Measurements from ENCODE around the gene HEBP1.

The HEBP1 gene

DNA sequence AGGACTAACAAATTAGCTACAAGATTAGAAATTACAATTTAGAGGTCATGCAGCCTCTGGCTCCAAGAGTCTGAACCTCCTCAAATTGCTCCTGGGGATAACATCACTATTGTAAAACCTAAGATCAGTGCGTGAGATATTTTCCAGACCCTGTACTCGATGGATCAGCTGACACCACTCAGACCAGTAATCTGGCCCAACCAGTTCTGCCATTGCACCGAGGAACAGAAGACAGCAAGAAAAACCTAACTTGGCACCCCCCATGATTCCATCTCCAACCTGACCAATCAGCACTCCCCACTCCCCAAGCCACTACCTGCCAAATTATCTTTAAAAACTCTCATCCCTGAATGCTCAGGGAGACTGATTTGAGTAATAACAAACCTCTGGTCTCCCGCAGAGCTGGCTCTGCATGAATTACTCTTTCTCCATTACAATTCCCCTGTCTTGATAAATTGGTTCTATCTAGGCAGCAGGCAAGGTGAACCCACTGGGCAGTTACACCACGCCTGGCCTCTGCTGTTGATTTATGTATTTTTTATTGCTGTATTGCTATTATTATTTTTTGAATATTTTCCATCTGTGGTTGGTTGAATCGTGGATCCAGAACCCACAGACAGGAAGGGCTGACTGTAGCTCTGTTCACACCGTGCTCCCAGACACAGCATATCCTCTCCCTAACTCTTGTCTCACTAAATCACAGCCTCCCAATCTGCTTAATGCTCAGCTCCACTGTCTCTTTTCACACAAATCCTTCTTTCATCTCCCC is 9.2 kb downstream of the HEBP1 start:
- DNase-seq (ENCODE audit: low read depth), result no peak

DNA sequence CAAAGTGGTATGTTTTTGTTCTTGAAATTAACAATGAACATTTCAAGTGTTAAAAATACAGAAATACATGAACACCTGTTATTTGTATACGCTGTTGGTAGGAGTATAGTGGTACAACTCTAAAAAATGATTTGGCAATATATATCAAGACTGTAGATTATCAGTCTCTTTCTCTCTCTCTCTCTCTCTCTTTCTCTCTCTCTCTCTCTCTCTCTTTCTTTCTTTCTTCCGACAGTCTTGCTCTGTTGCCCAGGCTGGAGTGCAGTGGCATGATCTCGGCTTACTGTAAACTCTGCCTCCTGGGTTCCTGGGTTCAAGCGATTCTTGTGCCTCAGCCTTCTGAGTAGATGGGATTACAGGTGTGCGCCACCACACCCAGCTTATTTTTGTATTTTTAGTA is 12.6 kb downstream of the HEBP1 start:
- no peak for DNase-seq (ENCODE audit: low read depth)

DNA sequence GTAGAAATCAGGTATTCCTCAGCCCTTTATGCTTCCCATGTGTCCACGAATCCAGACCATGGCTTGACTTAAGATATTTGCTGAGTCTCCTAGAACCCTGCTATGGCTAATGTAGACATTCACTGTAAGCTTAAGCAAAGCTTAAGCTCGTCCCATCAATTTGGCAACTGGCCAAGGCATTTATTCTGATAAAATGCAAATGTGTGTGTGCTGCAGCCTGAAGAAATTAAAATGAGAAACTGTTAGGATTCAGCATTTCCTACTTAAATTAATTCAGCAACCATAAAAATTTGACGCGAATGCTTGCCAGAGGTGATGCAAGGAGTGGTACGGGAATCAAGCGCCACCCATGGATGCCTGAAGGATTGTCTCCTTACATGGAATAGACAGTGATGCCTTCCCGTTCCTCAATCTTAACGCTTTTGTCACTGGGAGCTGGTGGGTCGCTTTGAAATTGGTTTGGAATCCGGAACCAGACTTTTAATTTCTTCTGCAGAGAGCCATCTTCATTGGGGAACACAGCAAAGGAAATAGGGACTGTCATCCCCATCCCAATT is 13.2 kb downstream of the HEBP1 start:
- DNase-seq (ENCODE audit: low read depth), result no peak

DNA sequence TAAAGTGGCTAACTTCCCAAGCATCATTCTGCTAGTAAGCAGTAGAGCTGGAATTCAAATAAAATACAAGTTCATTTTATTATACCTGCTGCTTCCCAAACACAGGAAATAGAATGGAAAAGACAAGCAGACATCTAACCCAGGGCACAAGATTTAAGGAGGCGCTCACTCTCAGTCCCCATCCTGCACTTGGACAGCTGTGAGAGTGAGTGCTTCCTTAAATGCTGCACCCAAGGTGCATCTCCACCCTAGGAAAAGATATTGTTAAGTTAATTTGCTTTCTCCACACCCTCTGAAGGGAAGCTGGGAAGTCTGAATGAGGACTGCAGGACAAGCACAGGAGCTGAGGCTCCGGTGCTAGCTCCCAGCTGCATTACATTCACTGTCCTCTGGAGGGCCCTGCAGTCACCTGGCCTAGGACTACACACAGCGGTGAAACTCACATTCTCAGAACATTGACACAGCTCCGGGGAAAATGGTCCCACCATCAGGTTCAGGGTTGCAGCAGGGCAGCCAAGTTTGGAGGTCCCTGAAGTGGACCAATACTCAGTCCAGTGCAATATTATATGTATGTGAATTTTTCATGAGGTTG is 14.2 kb downstream of the HEBP1 start:
- DNase-seq (ENCODE audit: low read depth), result no peak

DNA sequence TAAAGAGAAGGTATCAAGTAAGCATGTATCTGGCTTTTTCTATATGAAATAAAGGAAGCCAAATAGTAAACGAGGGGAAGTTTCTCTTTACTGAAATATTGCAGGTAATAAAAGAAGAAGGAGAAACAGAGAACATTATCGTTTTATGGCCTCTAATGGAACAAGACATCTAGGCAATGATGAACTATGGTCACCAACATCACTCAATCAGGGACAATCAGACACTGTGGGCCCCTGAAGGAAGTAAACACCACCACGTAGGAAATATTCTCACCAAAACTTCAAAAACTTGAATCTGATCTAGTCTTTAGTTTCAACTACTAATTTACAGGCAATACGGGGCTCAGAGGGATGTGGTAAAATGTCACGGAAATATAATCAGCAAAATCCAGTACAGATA is 15.9 kb downstream of the HEBP1 start:
- DNase-seq (ENCODE audit: low read depth), result no peak

DNA sequence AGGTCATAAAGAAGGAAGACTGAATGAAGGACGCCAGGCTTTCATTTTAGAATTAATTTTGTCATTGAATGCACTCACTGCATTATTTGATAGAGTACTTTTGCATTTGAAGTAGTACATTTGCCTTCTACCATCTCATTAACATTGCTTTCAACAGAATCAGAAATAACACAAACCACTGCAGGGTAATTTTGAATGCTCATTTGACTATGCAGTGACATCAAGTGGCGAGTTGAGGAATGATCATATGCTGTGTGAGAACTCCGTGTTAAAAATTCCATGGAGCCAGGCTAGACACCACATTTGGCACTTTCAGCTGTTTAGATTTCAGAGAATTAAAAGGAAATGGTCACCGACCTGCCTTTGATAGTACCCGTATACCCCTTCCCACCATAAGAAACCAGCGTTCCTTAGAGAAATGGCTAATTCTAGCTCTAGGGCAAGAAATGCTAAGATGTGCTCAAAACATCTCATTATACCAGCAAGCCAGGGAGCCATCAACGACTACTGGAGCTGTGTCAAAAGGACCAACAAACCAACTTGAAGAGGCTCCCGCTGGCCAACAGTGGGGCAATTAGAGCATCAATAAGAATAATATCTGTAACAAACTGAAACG is 16.5 kb downstream of the HEBP1 start:
- DNase-seq (ENCODE audit: low read depth), result no peak

DNA sequence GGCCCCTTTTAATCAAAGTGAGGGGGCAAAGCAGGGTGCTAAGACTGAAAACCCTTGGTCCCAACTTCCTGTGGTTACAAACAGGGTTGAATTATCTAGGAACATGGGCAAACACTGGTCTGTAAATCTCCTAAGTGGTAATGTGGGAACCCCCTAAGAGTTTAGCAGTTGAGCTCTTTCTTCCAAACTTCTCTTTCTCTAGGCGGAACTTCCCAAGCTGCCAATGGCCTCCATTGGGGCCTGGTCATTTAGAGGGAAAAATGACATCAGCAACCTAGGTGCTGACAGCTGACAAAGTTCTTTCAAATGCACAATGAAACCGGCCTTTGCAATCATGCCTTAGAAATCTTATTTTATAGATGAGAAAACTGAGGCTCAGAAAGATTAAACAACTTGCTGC is 17.7 kb downstream of the HEBP1 start:
- DNase-seq (ENCODE audit: low read depth), result no peak

DNA sequence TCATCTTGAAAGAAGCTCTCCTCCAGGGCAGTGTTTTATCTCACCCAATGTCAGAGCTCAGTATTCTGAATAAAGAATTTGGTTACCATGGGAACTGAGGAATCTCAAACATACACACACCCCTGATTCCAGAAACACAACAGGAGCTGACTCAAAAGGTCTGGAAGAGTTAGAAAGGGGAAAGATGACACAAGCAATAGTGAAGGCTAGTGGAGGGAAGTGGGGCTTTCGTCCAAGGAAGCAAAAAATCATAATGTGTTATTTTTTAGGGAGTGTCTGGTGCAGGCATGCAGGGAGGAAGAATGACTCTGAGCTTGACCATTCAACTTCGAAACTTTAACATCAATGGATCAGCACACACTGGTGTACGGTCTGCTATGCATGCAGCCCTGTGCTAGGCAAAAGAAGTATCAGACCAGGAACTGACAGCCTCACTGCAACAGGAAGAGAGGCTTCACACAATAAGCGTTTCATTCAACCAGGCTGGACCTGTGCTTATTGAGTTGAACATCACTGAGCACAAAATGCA is 20.3 kb downstream of the HEBP1 start:
- DNase-seq (ENCODE audit: low read depth), result peak; percentile 84

DNA sequence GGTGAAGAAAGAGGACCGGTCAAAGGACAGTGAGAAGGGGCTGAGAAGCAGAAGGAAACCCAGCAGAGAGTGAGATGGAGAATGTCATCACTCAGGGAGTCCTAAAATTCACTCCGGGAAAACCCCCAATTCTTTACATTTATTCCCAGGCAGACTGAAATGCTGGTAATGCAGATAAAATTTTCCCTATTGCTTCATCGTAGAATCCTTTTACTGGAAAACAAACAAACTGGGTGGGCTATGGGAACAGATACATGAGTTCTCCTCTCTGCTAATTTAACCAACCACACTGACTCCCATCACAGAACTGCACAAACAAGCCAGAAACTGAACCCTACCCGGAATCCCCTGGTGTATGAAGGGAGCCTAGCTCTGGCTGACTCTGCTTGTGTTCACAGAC is 20.9 kb downstream of the HEBP1 start:
- DNase-seq (ENCODE audit: low read depth), result no peak

DNA sequence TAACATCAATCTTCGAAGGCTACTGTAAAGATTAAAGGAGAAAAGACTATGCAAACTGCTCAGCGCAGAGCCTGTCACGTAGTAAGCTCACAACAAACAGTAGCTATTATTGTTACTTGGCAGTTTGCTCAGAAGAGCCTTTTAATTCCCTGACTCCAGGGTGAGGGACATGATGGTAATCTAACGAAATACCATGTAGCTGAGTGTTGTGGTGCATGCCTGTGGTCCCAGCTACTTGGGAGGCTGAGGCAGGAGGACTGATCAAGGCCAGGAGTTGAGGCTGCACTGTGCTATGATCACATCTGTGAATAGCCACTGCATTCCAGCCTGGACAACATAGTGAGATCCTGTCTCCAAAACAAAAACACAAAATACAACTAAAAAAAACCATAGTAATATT is 22.8 kb downstream of the HEBP1 start:
- DNase-seq (ENCODE audit: low read depth), result no peak

DNA sequence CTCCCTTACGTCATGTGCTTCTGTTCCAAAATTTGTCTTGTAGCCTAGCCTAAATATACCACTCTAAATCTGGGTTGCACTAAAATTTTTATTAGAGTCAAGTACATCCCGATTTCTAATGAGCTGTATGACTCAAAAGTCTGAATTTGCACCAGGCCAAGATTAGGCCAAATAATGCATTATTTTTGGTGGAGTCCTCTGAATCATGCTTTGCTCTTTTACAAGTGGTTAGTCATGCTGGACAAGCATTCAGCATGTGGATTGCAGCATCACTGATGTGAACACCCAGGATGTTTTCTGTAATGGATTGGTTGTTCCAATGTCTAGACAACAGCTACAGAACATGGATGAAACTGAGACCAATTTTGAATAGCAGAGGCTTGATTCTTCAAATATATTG is 23.7 kb downstream of the HEBP1 start:
- DNase-seq (ENCODE audit: low read depth), result peak; percentile 92

DNA sequence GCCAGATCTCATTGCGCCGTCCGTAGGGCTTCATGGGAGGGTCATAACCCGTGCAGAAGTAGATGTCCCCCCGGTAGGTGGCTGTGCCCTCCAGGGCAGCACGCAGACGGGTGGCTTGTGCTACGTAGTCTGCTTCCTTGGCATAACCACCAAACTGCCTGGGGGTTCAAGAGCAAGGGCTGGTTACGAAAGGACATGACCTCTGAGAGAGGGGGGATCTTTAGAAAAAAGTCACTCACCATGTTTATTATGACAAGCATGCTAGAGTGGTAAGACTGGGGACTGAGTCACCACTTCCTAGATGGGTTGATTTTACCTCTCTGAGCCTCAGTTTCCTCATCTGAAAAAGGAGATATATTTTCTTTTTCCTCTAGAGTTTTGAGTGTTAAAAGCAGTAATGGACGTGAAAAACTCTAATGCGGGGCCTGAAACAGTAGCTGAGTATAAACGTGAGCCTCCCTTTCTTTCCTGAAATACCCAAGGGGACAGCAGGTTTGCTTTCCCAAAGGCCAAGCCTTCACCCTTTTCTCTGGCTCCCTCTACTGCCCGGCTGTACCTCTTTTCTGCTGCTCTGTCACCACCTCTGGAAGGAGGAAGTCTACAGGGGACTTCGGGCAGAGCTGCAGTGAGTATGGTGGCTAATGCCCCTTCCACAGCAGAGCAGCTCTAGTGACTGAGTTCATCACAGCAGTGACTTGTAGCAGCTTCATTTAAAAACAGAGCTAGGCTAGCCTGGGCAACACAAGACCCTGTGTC is 24.6 kb downstream of the HEBP1 start:
- DNase-seq (ENCODE audit: low read depth), result no peak

DNA sequence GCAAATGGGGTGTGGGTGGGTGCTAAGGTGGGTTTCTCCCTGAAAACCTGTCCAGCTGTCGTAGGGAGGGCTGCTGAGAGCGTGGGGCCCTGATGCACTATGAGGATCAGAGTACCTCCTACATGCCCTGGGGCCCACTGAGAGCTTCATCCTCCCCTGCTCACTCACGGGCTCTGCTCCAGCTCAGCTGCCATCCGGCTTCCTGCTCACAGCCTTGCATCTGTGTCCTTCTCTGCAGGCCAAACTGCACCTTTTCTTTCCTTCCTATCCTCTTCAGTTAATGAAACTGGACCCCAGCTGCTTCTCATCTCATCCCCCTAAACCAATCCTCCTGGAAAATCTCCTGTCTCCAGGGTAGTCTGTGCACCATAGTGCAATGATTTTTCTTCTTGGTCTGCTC is 25.9 kb downstream of the HEBP1 start:
- no peak for DNase-seq (ENCODE audit: low read depth)

DNA sequence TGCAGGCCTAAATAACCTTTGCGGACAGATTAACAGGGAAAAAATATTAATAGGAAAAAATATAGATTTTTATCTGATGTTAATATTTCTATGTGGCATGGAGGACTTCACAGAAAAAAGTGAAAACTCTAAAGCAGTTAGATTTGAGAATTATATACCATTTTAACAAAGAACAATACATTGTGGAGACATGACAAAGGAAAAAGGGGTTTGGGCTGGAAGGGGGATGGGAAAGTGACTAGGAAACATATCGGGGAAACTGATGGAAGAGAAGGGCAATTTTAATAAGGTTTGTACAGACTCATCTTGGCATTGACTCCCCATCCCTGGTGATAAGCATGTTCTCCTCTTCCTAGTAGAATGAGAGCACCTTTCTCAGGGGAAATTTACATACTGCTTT is 27.0 kb downstream of the HEBP1 start:
- no peak for DNase-seq (ENCODE audit: low read depth)

DNA sequence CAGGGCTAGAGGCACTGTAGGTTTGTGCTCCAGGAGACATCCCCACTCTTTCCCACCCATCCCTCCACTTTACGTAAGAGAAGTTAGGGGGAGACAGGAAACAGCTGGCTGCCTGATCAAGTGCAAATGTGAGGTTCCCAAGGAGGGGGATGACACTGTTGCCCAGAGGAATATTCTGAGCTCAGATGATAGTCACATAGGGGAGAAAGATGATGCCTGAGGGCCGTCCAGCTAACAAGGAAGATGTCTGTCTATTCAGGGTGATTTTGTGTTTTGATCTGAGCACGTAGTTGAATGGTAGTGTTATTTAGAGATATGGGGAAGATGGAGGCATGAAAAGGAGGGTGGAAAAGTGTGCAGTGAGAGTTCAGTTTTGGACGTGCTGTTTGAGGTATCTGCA is 34.2 kb downstream of the HEBP1 start:
- DNase-seq (ENCODE audit: low read depth), result no peak

DNA sequence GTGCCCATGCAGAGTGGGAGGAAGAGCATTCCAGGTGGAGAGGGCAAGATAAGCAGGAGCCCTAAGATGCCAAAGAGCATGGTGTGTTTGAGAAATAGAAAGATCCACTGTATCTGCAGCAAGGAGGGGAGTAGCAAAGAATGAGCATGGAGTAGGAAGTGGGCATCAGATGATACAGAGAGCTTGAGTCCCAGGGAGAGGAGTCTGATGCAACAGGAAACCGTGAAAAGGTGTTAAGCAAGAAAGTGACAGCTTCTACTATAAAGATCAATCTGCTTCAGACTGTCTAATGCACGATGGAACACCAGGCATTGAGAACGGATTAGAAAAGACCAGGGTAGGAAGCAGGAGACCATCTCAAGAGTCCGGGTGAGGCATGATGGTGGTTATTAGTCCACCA is 35.8 kb downstream of the HEBP1 start:
- DNase-seq (ENCODE audit: low read depth), result no peak

DNA sequence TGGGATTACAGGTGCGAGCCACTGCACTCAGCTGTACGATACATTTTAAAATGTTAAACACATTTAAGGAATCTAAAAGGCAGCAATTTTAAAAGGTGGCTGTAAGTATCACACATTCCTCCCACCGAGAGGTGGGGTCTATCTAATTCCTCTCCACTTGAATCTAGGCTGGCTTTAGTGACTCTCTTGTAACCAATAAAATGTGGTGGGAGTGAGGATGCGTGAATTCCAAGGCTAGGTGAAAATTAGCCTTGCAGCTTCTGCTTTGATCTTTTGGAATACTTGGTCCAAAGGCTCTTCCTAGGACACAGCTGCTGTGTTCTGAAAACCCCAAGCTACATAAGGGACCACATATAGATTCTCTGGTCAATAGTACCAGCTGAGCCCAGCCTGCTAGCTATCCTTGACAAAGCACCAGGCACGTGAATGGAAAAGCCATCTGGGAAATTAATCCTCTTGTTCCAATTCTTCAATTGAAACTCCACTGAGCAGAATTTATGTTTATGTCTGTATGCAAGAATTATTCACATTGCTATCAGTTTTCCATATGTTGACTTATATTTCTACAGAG is 39.3 kb downstream of the HEBP1 start:
- no peak for DNase-seq (ENCODE audit: low read depth)

DNA sequence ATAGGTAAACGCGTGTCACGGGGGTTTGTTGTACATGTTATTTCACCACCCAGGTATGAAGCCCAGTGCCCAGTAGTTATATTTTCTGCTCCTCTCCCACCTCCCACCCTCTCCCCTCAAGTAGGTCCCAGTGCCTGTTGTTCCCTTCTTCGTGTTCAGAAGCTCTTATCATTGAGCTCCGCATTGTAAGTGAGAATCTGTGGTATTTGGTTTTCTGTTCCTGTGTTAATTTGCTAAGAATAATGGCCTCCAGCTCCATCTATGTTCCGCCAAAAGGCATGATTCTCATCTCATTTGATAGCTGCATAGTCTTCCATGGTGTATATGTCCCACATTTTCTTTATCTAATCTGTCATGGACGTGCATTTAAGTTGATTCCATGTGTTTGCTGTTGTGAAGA is 41.2 kb downstream of the HEBP1 start:
- DNase-seq (ENCODE audit: low read depth), result no peak

DNA sequence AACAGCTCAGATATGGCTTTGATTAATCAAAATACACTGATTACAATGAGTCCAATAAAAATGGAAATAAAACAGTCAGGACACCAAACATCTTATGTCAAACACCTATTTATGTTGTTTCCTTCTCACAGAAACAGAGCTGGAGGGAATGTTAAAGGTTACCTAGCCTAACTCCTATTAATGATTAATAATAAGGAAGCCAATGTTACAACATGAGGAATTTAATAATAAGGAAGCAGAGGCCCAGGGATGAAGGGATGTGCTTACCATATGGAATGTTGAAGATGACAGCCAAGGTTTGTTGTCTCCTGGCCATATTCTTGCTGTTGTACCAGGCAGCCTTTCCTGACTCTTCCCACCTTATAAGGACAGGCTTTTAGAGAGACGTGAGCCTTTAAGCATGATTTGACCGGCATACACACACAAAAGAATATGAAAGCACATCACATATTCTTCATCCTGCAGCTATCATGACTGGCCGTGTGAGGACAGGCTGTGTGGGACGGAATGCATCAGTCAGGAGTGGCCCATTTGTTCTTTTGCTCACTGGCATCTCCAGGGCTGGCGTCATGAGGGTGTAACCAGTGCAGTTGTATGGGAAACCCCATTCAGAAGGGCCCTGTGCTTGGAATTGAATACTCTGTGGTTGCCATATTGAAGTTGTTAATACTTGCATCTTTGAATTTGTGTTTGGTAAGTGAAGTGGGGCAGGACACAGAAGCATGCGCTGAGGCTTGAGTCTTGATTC is 45.0 kb downstream of the HEBP1 start:
- no peak for DNase-seq (ENCODE audit: low read depth)

DNA sequence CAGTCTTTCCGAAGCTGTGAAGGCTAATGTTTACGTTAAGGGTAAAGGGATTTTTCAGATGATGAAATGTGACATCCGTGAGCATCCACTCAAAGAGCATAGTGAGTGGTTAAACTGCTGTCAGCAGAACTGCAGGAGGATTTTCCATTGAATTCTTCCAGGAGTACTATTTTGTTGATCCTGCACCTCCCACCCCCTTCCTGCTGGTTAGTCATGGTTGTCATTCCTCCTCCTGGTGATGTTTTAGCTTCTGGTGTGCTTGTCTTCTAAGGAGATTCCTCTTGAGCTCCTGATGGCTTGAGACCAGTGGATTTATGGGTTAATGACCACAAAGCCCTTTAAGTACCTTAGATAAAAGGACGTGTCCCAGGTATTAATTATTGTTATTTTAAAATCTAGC is 45.7 kb downstream of the HEBP1 start:
- peak; percentile 18 for DNase-seq (ENCODE audit: low read depth)

DNA sequence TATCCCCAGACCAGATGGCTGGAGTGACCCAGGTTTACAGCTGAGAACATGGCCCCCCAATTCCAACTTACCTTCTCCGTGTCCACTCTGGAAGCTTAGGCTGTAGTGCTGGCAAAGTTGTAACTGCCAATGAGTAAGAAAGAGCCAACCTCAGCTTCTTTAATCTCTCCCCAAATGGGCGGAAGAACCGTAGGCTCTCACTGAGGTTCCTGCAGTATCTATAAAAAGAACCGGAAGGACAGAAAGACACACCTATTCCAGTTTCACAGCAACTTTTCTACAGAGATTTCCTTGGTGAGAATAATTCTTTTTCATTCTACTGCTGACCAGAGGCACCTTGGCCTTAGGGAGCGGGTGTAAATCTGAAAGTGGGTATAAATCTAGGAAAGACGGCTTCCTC is 48.0 kb downstream of the HEBP1 start, which contains the start of gene GPRC5D:
TSS of gene GPRC5D (minus strand) at position 135 of the 400 bp plus-strand sequence. CDS start 1,786 bp downstream, outside the sequence.
- DNase-seq (ENCODE audit: low read depth), result no peak
